Activated CD4-positive, alpha-beta memory T cell treated with anti-CD3 and anti-CD28 coated beads for 36 hours (primary cell): Measurements from ENCODE around the gene GTF2I. TPM values are rescaled to one million over a fixed set of nuclear protein-coding genes. Genes with fewer than 3 reads are reported as not detected.
A peak's percentile ranks its signal among the peaks of the same experiment; 100 is the strongest.
"Not testable (repeated sequence)": the region's sequence is repeated elsewhere in the genome, so short reads cannot be mapped to it uniquely, and the experiment has no call there.

Experiments used
- CTCF ChIA-PET: fragments of 350-600 bp; sonication (Branson Sonifier 250); formaldehyde crosslinking; loops from one replicate; lab custom pipeline; 2021; ENCODE audit warnings: antibody characterized with exemption, inconsistent platforms; lab: Charles Lee
- POLR2A ChIA-PET: fragments of 350-600 bp; sonication (Branson Sonifier 250); formaldehyde crosslinking; loops from one replicate; lab custom pipeline; 2021; ENCODE audit warnings: antibody characterized with exemption; lab: Charles Lee
- DNase-seq: peaks from one replicate; pipeline ENCODE4 v3.0.0-alpha.2; 2020
- H3K27ac Mint-ChIP-seq: one replicate; pipeline ENCODE4 v1.8.0; 2021; ENCODE audit warnings: mixed read lengths
- H3K27me3 Mint-ChIP-seq: one replicate; pipeline ENCODE4 v1.8.0; 2021; ENCODE audit warnings: mixed read lengths
- H3K36me3 Mint-ChIP-seq: one replicate; pipeline ENCODE4 v1.8.0; 2021; ENCODE audit warnings: mixed read lengths
- H3K4me1 Mint-ChIP-seq: one replicate; pipeline ENCODE4 v1.8.0; 2021; ENCODE audit warnings: low read depth, mixed read lengths
- H3K4me3 Mint-ChIP-seq: one replicate; pipeline ENCODE4 v1.8.0; 2021; ENCODE audit warnings: mild to moderate bottlenecking, mixed read lengths
- H3K9me3 Mint-ChIP-seq: one replicate; pipeline ENCODE4 v1.8.0; 2021; ENCODE audit warnings: mixed read lengths
- intact Hi-C: fragments of 100-400 bp; cut with micrococcal nuclease; formaldehyde crosslinking; loops from one replicate; pipeline ENCODE4 v1.15.1; 2023
- total RNA-seq, 2 experiments: library from RNA; stranded (reverse); gene quantifications; one replicate each; pipeline ENCODE4 v1.2.3, GENCODE V29; 2021

The GTF2I gene
- total RNA-seq, 2 experiments from 2014 or later, result 113 to 116 TPM

- H3K4me1 Mint-ChIP-seq, intact Hi-C loops, CTCF ChIA-PET, H3K36me3 Mint-ChIP-seq, H3K9me3 Mint-ChIP-seq, DNase-seq, POLR2A ChIA-PET, H3K27me3 Mint-ChIP-seq, H3K4me3 Mint-ChIP-seq, H3K27ac Mint-ChIP-seq: not testable (repeated sequence)
Measured at GRCh38 chr7:74770062-74770461, 112.5 kb downstream of the GTF2I start.

GRCh38 chr7:74772093-74772492 is 114.6 kb downstream of the GTF2I start:
- H3K27me3 Mint-ChIP-seq, POLR2A ChIA-PET, H3K36me3 Mint-ChIP-seq, H3K4me1 Mint-ChIP-seq, H3K27ac Mint-ChIP-seq, H3K9me3 Mint-ChIP-seq, H3K4me3 Mint-ChIP-seq, intact Hi-C loops, CTCF ChIA-PET, DNase-seq: not testable (repeated sequence)

GRCh38 chr7:74773760-74774750 is 116.5 kb downstream of the GTF2I start, which contains the start of gene NCF1:
NCF1 (plus strand) TSS chr7:74774011; CDS start chr7:74774032, 21 bp downstream.
- H3K4me1 Mint-ChIP-seq, H3K36me3 Mint-ChIP-seq, H3K27ac Mint-ChIP-seq, CTCF ChIA-PET, H3K9me3 Mint-ChIP-seq, POLR2A ChIA-PET, intact Hi-C loops, H3K27me3 Mint-ChIP-seq, DNase-seq, H3K4me3 Mint-ChIP-seq: not testable (repeated sequence)

- H3K9me3 Mint-ChIP-seq, intact Hi-C loops, H3K4me3 Mint-ChIP-seq, H3K4me1 Mint-ChIP-seq, H3K27ac Mint-ChIP-seq, H3K36me3 Mint-ChIP-seq, H3K27me3 Mint-ChIP-seq, POLR2A ChIA-PET, CTCF ChIA-PET, DNase-seq: not testable (repeated sequence)
Measured at GRCh38 chr7:74775111-74775510, 117.6 kb downstream of the GTF2I start.

GRCh38 chr7:74779053-74779452 is 121.5 kb downstream of the GTF2I start:
- H3K4me3 Mint-ChIP-seq, H3K4me1 Mint-ChIP-seq, H3K27ac Mint-ChIP-seq, H3K27me3 Mint-ChIP-seq, DNase-seq, H3K9me3 Mint-ChIP-seq, H3K36me3 Mint-ChIP-seq, CTCF ChIA-PET, POLR2A ChIA-PET, intact Hi-C loops: not testable (repeated sequence)

- H3K9me3 Mint-ChIP-seq, DNase-seq, POLR2A ChIA-PET, H3K27me3 Mint-ChIP-seq, H3K27ac Mint-ChIP-seq, CTCF ChIA-PET, intact Hi-C loops, H3K4me3 Mint-ChIP-seq, H3K36me3 Mint-ChIP-seq, H3K4me1 Mint-ChIP-seq: not testable (repeated sequence)
Measured at GRCh38 chr7:74781746-74782145, 124.2 kb downstream of the GTF2I start.

- intact Hi-C loops, H3K4me1 Mint-ChIP-seq, CTCF ChIA-PET, DNase-seq, POLR2A ChIA-PET, H3K9me3 Mint-ChIP-seq, H3K27me3 Mint-ChIP-seq, H3K4me3 Mint-ChIP-seq, H3K27ac Mint-ChIP-seq, H3K36me3 Mint-ChIP-seq: not testable (repeated sequence)
Measured at GRCh38 chr7:74783595-74783994, 126.1 kb downstream of the GTF2I start.

GRCh38 chr7:74788369-74789150 is 131.0 kb downstream of the GTF2I start:
- H3K4me1 Mint-ChIP-seq, CTCF ChIA-PET, H3K27me3 Mint-ChIP-seq, H3K9me3 Mint-ChIP-seq, intact Hi-C loops, H3K27ac Mint-ChIP-seq, H3K36me3 Mint-ChIP-seq, H3K4me3 Mint-ChIP-seq, POLR2A ChIA-PET: not testable (repeated sequence)
- peak; percentile 98 for DNase-seq

- intact Hi-C loops, DNase-seq, POLR2A ChIA-PET: not testable (repeated sequence)
Measured at GRCh38 chr7:74789200-74789736, 131.8 kb downstream of the GTF2I start.

GRCh38 chr7:74797848-74798622 is 140.5 kb downstream of the GTF2I start:
- H3K4me3 Mint-ChIP-seq, H3K27me3 Mint-ChIP-seq, POLR2A ChIA-PET, H3K4me1 Mint-ChIP-seq, intact Hi-C loops, CTCF ChIA-PET, H3K27ac Mint-ChIP-seq, H3K9me3 Mint-ChIP-seq, DNase-seq, H3K36me3 Mint-ChIP-seq: not testable (repeated sequence)

More at GRCh38 chr7:74789200-74789736, 131.8 kb downstream of the GTF2I start:
- CTCF ChIA-PET, H3K27ac Mint-ChIP-seq, H3K36me3 Mint-ChIP-seq, H3K9me3 Mint-ChIP-seq, H3K4me3 Mint-ChIP-seq, H3K4me1 Mint-ChIP-seq, H3K27me3 Mint-ChIP-seq: not testable (repeated sequence)

- H3K27ac Mint-ChIP-seq, H3K4me1 Mint-ChIP-seq, intact Hi-C loops, H3K9me3 Mint-ChIP-seq, H3K36me3 Mint-ChIP-seq, CTCF ChIA-PET, POLR2A ChIA-PET, H3K4me3 Mint-ChIP-seq, H3K27me3 Mint-ChIP-seq: not testable (repeated sequence)
- peak; percentile 42 for DNase-seq
Measured at GRCh38 chr7:74798644-74799043, 141.1 kb downstream of the GTF2I start.
